HL-60/S4 treated with phorbol 12-myristate 13-acetate at 8.2 ng/mL for 4 days and 3 days (cell line): ENCODE measurements around the gene PTGES3L.
"Not testable (repeated sequence)": the region's sequence is repeated elsewhere in the genome, so short reads cannot be mapped to it uniquely, and the experiment has no call there.

Experiments used
- in situ Hi-C: fragments of 300-500 bp; cut with MboI; formaldehyde crosslinking; loops from 2 replicates; pipeline ENCODE4 v1.15.0; 2022; ENCODE audit warnings: low sequenced_read_pairs

PTGES3L gene

GRCh38 chr17:42922294-42922693 lies 57.6 kb downstream of the PTGES3L start:
- in situ Hi-C loops, result no loop called here

GRCh38 chr17:42920922-42921321 lies 59.0 kb downstream of the PTGES3L start:
- in situ Hi-C loops, result no loop called here

- in situ Hi-C loops, result no loop called here
Observed at GRCh38 chr17:42920106-42920900, 59.6 kb downstream of the PTGES3L start.

GRCh38 chr17:42919522-42920077 lies 60.3 kb downstream of the PTGES3L start:
- in situ Hi-C loops, result not testable (repeated sequence)

GRCh38 chr17:42918902-42919521 lies 60.9 kb downstream of the PTGES3L start:
- in situ Hi-C loops, result no loop called here
